Stimulated activated CD4-positive, alpha-beta T cell treated with anti-CD3 and anti-CD28 coated beads, Interleukin-1b, Interleukin-23, amount 100 ng/mL, for 48 hours (primary cell): ENCODE data around the gene GALC.
"Not testable (repeated sequence)": the region's sequence is repeated elsewhere in the genome, so short reads cannot be mapped to it uniquely, and the experiment has no call there.

Experiments used
- DNase-seq: peaks from one replicate; pipeline ENCODE4 v3.0.0-alpha.2; 2020

Gene GALC

DNA sequence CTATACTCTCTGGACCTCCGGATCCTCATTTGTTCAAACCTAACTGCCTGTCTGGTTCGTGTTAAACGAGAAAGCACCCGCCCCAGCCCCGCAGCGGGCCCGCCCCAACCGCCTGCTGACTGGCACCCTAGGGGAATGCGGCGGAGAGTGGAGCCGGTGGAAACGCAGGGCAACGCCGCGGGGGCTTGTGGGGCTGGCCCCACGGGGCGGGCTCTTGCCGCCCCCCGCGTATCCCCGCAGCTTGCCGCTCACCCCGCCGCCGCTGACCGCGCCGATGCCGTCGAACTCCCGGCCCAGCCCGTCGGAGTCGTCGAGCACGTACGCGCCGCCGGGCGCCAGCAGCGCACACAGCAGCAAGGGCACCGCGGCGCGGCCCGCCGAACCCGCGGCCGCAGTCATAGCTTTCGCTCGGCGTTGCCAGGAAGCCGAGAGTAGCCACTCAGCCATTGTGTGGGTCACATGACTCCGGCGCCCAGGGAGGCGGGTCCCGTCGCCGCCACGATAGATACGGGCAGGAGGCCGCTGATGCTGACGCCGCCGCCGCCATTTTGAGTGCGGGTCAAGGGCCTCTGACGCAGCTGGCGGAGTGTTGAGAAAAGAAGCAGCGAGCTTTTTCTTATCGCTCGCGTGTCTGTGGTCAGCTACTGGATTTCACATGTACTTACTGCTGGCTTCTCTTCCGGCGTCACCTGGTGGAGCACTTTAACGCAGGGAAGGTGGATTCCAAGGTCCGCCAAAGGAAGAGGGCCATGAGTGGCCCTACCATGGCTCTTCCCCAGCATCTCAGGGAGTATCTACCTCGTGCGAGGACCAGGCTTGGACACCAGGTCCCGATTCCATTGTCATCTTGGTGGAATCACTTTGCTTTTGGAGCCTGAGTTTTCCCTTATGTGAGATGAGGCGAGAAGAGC, at the start of gene GALC:
GALC (minus strand) TSS at position 465 of the 911 bp plus-strand sequence; CDS start at position 447, 18 bp downstream.
- DNase-seq = peak; percentile 96

GRCh38 chr14:88040146-88040545, 47.2 kb upstream of the GALC start:
- no peak for DNase-seq

GRCh38 chr14:88039197-88039596, 46.2 kb upstream of the GALC start:
- no peak for DNase-seq

GRCh38 chr14:88037325-88037724, 44.3 kb upstream of the GALC start:
- DNase-seq = no peak

- no peak for DNase-seq
Observed at GRCh38 chr14:88036422-88036821, 43.4 kb upstream of the GALC start.

DNA sequence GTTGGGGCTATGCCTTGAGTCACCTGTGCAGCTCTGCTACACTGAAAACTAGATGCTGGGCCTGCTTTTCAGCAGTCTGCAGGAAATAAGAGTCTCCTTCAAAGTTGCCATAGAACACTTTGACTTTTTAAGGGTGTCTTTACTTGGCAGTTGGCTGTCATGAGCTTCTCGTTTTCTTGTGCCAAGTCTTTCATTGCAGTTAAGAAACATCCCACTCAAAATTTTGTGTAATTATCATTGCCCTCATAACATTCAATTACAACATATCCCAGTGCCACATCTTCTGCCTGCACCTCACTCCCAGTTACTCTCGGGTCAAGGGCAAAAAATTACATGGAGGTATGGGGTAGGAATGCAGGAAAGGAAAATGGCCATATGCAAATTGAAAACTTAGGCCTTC, 41.1 kb upstream of the GALC start:
- DNase-seq = no peak

GRCh38 chr14:88032373-88032772, 39.4 kb upstream of the GALC start:
- DNase-seq = no peak

- DNase-seq = no peak
Observed at GRCh38 chr14:88030892-88031291, 37.9 kb upstream of the GALC start.

DNA sequence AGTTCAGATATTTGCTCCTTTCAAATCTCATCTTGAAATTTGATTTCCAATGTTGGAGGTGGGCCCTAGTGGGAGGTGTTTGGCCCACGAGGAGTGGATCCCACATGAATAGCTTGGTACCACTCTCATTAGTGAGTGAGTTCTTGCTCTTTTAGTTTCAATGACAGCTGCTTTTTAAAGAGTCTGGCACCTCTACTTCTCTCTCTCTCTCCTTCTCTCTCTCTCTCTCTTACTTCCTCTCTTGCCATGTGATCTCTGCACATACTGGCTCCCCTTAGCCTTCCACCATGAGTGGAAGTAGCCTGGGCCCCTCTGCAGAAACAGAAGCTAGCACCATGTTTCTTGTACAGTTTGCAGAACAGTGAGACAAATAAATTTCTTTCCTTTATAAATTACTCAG, 37.1 kb upstream of the GALC start:
- DNase-seq = no peak

DNA sequence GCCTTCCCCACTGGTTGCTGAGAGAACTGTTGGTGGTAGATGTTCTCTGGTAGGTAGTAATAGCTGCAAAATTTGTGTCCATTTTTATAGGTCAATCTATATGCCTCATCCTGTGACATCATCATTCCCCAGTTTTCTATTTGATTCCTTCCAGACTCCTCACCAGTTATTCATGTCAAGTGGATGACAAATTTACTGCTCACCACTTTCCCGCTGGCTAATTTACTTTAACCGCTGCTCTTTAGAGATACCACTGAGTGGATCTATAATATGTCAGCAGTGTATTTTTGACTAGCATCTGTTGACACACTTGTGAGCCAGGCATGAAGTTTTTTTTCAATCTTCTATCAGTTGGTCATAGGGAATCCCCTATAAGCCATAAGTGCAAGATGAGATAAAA, 36.5 kb upstream of the GALC start:
- peak; percentile 27 for DNase-seq

DNA sequence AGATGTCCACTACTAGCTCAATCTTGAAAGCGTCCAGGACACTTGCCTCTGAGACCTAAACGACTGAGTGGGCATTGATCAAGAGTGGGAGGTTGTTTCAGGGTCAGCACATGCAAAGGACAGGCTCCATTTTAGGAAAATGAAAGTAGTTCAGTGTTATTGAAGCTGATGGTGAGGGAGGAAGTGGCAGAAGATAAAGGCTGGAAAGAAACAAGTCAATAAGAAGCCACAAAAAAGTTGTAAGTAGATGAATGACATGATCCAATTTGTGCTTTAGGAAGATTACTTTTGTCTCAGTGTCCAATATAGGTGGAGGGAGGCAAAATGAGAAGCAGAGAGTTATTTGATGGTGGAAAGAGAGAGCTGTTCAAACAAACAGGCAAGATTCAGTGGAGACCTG, 33.9 kb upstream of the GALC start:
- DNase-seq = no peak

DNA sequence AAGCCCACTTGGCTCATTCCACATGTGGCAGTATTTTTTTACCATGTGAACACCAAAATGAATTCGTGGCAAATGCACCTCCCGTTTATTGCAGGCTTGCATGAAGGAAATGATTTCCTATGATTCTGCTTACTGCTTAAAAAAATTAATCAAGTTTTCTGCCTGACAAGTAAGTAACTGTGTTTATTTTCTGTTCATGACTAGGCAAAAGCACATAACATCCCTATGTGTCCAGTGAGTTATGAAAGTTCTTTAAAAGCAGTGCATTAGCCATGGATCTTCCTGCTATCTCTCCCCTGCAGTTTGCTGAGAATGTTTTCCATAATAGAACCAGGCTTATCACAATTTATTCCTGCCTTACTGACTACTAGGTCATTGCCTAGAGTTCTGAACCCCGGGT, 32.3 kb upstream of the GALC start:
- no peak for DNase-seq

- not testable (repeated sequence) for DNase-seq
Observed at GRCh38 chr14:88024252-88025086, 31.5 kb upstream of the GALC start.

GRCh38 chr14:88023658-88024187, 30.7 kb upstream of the GALC start:
- DNase-seq = no peak

- no peak for DNase-seq
Observed at GRCh38 chr14:88017535-88017934, 24.6 kb upstream of the GALC start.

DNA sequence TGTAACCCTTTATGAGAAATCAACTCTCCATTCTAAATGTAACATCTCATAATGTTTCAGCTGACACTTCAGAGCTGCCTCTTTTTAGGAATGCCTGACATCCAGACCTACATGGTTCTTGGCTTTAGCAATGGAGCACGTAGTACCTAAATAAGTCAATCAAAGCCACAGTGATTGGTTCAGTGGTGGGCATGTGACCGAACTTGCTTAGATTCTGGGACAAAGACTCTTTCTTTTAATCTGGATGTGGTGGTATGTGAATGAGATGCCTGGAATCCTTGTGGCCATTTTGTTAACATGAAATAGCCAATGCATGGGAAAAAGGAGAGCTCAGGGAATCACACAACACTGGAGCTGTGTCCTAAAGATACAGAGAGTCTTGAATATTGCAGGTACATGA, 23.8 kb upstream of the GALC start:
- no peak for DNase-seq

- peak; percentile 10 for DNase-seq
Observed at GRCh38 chr14:88013750-88014349, 20.9 kb upstream of the GALC start.

DNA sequence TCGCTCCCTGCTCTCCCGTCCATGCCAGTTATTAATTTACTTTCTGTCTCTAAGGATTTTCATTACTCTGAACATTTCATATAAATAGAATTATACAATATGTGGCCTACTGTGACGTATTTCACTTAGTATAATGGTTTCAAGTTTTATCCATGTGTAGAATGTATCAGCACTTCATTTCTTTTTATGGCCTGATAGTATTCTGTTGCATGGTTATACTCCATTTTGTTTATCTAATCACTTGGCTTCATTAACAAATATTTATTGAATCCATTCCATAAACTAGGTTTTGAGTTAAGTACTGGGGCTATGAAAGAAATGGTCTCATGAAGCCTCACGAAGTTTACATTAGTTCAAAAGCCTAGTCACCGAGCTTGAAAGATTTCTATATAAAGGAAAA, 19.5 kb upstream of the GALC start:
- DNase-seq = no peak

DNA sequence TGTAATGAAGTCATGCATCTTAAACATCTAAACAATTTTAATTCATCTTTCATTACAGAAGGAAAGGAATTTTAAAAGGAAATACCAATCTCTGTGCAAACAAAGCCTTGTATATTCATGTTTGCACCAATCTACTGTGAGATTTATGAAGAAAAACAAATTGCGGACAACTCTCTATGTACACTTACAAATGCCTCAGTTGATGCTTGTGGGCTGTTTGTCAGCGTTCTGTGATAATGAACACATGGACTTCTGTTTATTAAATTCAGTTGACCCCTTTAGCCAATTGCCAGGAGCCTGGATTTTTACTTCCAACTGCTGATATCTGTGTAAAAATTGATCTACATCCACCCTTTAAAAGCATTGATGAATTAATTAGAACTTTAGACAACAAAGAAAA, 17.3 kb upstream of the GALC start:
- DNase-seq = no peak

GRCh38 chr14:88009486-88009885, 16.5 kb upstream of the GALC start:
- no peak for DNase-seq

- no peak for DNase-seq
Observed at GRCh38 chr14:88008039-88008742, 15.2 kb upstream of the GALC start.

- no peak for DNase-seq
Observed at GRCh38 chr14:88007608-88008007, 14.6 kb upstream of the GALC start.
